Activated CD4-positive, alpha-beta memory T cell treated with anti-CD3 and anti-CD28 coated beads, Interleukin-2, amount 10 ng/mL, durations not matched to agents 7 days and 5 days (primary cell): ENCODE results near the gene TAC3. TPM values are rescaled to one million over a fixed set of nuclear protein-coding genes. Genes with fewer than 3 reads are reported as not detected.
"Not testable (repeated sequence)": the region's sequence is repeated elsewhere in the genome, so short reads cannot be mapped to it uniquely, and the experiment has no call there.

Experiments
- CTCF ChIA-PET: fragments of 350-600 bp; sonication (Branson Sonifier 250); formaldehyde crosslinking; loops from one replicate; lab custom pipeline; 2021; ENCODE audit warnings: antibody characterized with exemption, inconsistent platforms; lab: Charles Lee
- POLR2A ChIA-PET: fragments of 350-600 bp; sonication (Branson Sonifier 250); formaldehyde crosslinking; loops from one replicate; lab custom pipeline; 2021; ENCODE audit warnings: antibody characterized with exemption; lab: Charles Lee
- DNase-seq: peaks from one replicate; pipeline ENCODE4 v3.0.0-alpha.2; 2020
- H3K27ac Mint-ChIP-seq: one replicate; pipeline ENCODE4 v1.8.0; 2021; ENCODE audit warnings: mild to moderate bottlenecking, mixed read lengths
- H3K27me3 Mint-ChIP-seq: one replicate; pipeline ENCODE4 v1.8.0; 2021; ENCODE audit warnings: mixed read lengths
- H3K36me3 Mint-ChIP-seq: one replicate; pipeline ENCODE4 v1.8.0; 2021; ENCODE audit warnings: low read depth, mixed read lengths
- H3K4me1 Mint-ChIP-seq: one replicate; pipeline ENCODE4 v1.8.0; 2021; ENCODE audit warnings: mixed read lengths
- H3K4me3 Mint-ChIP-seq: one replicate; pipeline ENCODE4 v1.8.0; 2021; ENCODE audit warnings: mild to moderate bottlenecking, mixed read lengths
- H3K9me3 Mint-ChIP-seq: one replicate; pipeline ENCODE4 v1.8.0; 2021; ENCODE audit warnings: mixed read lengths
- total RNA-seq, 2 experiments: library from RNA; stranded (reverse); gene quantifications; one replicate each; pipeline ENCODE4 v1.2.3, GENCODE V29; 2021

The TAC3 gene
- total RNA-seq, 2 experiments from 2014 or later, result not detected

GRCh38 chr12:56974224-56974623 lies 42.1 kb downstream of the TAC3 start:
- H3K27ac Mint-ChIP-seq, CTCF ChIA-PET, H3K4me3 Mint-ChIP-seq, POLR2A ChIA-PET, DNase-seq, H3K4me1 Mint-ChIP-seq, H3K36me3 Mint-ChIP-seq, H3K9me3 Mint-ChIP-seq: not testable (repeated sequence)
- H3K27me3 Mint-ChIP-seq, result peaks cover 12% of the 10 kb centered on the region

GRCh38 chr12:56968910-56969309 lies 47.4 kb downstream of the TAC3 start:
- POLR2A ChIA-PET, H3K4me1 Mint-ChIP-seq, H3K4me3 Mint-ChIP-seq, H3K9me3 Mint-ChIP-seq, H3K36me3 Mint-ChIP-seq, DNase-seq, CTCF ChIA-PET, H3K27ac Mint-ChIP-seq: not testable (repeated sequence)
- H3K27me3 Mint-ChIP-seq, result peaks cover 13% of the 10 kb centered on the region

GRCh38 chr12:56965997-56966642 lies 50.2 kb downstream of the TAC3 start:
- CTCF ChIA-PET, H3K27me3 Mint-ChIP-seq, H3K4me1 Mint-ChIP-seq, H3K36me3 Mint-ChIP-seq, H3K27ac Mint-ChIP-seq, H3K9me3 Mint-ChIP-seq, POLR2A ChIA-PET, DNase-seq, H3K4me3 Mint-ChIP-seq: not testable (repeated sequence)

DNA sequence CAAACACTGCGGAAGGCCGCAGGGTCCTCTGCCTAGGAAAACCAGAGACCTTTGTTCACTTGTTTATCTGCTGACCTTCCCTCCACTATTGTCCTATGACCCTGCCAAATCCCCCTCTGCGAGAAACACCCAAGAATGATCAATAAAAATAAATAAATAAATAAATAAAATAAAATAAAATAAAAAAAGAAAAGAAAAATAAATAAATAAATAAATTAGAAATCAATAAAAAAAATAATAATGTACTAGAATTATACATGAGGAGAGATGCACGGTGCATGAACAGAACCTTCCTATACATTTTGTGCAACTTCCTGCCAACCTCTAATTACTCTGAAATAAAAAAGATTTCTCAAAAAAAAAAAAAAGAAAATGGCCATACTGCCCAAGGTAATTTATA lies 51.2 kb downstream of the TAC3 start:
- H3K27ac Mint-ChIP-seq, H3K9me3 Mint-ChIP-seq, H3K4me3 Mint-ChIP-seq, H3K4me1 Mint-ChIP-seq, POLR2A ChIA-PET, H3K36me3 Mint-ChIP-seq, DNase-seq, CTCF ChIA-PET: not testable (repeated sequence)
- peaks cover 11% of the 10 kb centered on the region for H3K27me3 Mint-ChIP-seq

GRCh38 chr12:56963557-56963956 lies 52.8 kb downstream of the TAC3 start:
- H3K4me1 Mint-ChIP-seq, POLR2A ChIA-PET, H3K36me3 Mint-ChIP-seq, H3K9me3 Mint-ChIP-seq, DNase-seq, H3K27ac Mint-ChIP-seq, CTCF ChIA-PET, H3K4me3 Mint-ChIP-seq: not testable (repeated sequence)
- peaks cover 11% of the 10 kb centered on the region for H3K27me3 Mint-ChIP-seq

GRCh38 chr12:56962247-56962646 lies 54.1 kb downstream of the TAC3 start:
- H3K36me3 Mint-ChIP-seq, H3K4me1 Mint-ChIP-seq, H3K9me3 Mint-ChIP-seq, H3K27ac Mint-ChIP-seq, DNase-seq, POLR2A ChIA-PET, CTCF ChIA-PET, H3K4me3 Mint-ChIP-seq: not testable (repeated sequence)
- peaks cover 11% of the 10 kb centered on the region for H3K27me3 Mint-ChIP-seq

Other genes starting within 250 kb of the TAC3 start
- gene SDR9C7, start 82.1 kb downstream of the TAC3 start, total RNA-seq, result not detected
- under 1 TPM; 0.28 to 0.53 TPM for gene RDH16, start 58.9 kb downstream of the TAC3 start, total RNA-seq
- gene ZBTB39, start 10.0 kb downstream of the TAC3 start, total RNA-seq, result 1 to 10 TPM; 7.7 to 7.8 TPM
- gene MYO1A, start 33.6 kb upstream of the TAC3 start, total RNA-seq, result under 1 TPM; 0.28 to 0.65 TPM
- gene NEMP1, start 62.3 kb upstream of the TAC3 start, total RNA-seq, result 10 to 100 TPM; 51.7 to 59.2 TPM
- gene NAB2, start 72.6 kb upstream of the TAC3 start, total RNA-seq, result 1 to 10 TPM; 8.7 to 9.6 TPM
- 100 to 1,000 TPM; 127 to 128 TPM for gene STAT6, start 94.8 kb upstream of the TAC3 start, total RNA-seq
- gene LRP1, start 112.0 kb upstream of the TAC3 start, total RNA-seq, result under 1 TPM; 0.60 to 0.86 TPM
- not detected for gene LRP1-AS, start 131.1 kb upstream of the TAC3 start, total RNA-seq
- 1 to 10 TPM in 1 of 2 experiments, under 1 TPM in 1; 0.81 to 1.1 TPM for gene NXPH4, start 200.3 kb upstream of the TAC3 start, total RNA-seq
- gene SHMT2, start 213.2 kb upstream of the TAC3 start, total RNA-seq, result 100 to 1,000 TPM; 224 to 244 TPM
- 1 to 10 TPM; 4.1 to 4.5 TPM for gene STAC3, start 234.7 kb upstream of the TAC3 start, total RNA-seq